ENCODE data around the gene PRICKLE3.

Gene PRICKLE3

DNA sequence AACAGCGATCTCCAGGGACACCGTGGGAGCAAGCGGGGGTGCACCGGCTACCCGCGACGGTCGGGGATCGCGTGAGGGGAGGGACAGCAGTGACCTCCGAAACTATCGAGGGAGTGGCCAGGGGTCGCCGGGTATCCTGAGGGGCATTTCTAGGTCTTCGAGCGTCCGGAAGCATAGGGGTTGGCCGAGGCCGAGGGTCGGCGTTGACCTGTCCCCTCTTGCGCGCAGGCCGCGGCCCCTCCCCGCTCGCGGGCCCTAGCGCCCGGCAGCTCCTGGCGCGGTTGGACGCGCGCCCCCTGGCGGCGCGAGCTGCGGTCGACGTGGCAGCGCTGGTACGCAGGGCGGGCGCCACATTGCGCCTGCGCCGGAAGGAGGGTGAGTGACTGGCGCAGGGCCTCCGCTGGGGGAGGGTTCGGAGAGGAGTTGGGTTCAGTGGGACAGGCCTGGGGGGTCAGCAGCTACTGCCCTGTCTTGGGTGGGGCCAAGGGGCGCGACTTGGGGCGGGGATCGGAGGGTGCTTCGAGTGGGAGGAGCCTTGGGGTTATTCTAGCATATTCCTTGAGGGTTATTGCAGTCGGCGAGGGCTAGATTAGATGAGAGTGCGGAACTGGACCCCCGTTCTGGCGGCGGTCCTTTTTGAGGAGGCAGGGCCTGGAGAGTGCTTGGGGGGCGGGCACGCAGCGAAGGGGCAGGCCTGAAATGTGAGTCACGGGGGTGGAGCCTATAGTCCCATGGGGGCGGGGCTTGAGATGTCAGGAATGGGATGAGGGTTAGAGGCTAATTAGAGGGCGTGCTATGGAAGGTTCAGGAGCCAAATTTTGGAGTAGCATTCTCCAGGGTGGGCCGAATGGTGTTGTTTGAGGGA lies 22.4 kb downstream of the PRICKLE3 start:
- H3K27ac ChIP-seq = peak overlapping the region; percentile 90
- DNase-seq = peak; percentile 64
- H3K4me3 ChIP-seq (ENCODE audit: low read depth, low read length) = peak overlapping the region; percentile 47
- TF ChIP-seq, protein P1, sequence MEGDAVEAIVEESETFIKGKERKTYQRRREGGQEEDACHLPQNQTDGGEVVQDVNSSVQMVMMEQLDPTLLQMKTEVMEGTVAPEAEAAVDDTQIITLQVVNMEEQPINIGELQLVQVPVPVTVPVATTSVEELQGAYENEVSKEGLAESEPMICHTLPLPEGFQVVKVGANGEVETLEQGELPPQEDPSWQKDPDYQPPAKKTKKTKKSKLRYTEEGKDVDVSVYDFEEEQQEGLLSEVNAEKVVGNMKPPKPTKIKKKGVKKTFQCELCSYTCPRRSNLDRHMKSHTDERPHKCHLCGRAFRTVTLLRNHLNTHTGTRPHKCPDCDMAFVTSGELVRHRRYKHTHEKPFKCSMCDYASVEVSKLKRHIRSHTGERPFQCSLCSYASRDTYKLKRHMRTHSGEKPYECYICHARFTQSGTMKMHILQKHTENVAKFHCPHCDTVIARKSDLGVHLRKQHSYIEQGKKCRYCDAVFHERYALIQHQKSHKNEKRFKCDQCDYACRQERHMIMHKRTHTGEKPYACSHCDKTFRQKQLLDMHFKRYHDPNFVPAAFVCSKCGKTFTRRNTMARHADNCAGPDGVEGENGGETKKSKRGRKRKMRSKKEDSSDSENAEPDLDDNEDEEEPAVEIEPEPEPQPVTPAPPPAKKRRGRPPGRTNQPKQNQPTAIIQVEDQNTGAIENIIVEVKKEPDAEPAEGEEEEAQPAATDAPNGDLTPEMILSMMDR (IDR thresholded peaks at IDR 0.05; ENCODE audit: low read depth, low read length, missing control alignments) = peak; percentile 33
- in situ Hi-C loops (cut with HindIII; ENCODE audit: low pct_ligation_motif_present, low sequenced_read_pairs) = no loop called here
- H3K36me3 ChIP-seq (replicated peaks) = no peaks in the 10 kb centered on the region
- H3K27me3 ChIP-seq (replicated peaks) = no peaks in the 10 kb centered on the region

DNA sequence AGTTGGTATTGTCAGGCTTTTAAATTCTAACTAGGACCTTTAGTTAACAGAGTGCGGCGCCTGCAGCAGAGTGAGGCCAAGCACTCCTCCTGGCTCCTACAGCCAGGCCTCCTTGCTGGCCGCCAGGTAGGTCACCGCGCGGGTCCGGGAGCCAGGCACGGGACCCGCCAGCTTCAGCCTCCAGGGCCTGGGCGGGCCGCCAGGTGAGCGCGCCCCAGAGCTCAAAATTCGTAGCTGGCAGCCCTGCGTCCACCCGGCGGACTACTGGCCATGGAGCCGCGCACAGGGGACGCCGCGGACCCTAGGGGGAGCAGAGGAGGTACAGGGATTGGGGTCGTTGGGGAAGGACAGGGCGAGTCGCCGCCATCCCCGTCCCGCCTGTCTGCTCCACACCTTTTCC lies 23.6 kb downstream of the PRICKLE3 start, which contains the start of gene MAGIX:
MAGIX (plus strand) TSS at position 139 of the 400 bp plus-strand sequence; CDS start at position 271, 132 bp downstream.
- Histone ChIP-seq H3K36me3 (replicated peaks) (no peaks in the 10 kb centered on the region), H3K27ac (peak within 1 kb of the TSS; percentile 90), H3K27me3 (replicated peaks) (no peaks in the 10 kb centered on the region), H3K4me3 (ENCODE audit: low read depth, low read length) (peak within 1 kb of the TSS; percentile 47)
- TF ChIP-seq, protein P1 (IDR thresholded peaks at IDR 0.05; ENCODE audit: low read depth, low read length, missing control alignments) = no peak
- in situ Hi-C loops (cut with HindIII; ENCODE audit: low pct_ligation_motif_present, low sequenced_read_pairs) = no loop called here
- DNase-seq = no peak

DNA sequence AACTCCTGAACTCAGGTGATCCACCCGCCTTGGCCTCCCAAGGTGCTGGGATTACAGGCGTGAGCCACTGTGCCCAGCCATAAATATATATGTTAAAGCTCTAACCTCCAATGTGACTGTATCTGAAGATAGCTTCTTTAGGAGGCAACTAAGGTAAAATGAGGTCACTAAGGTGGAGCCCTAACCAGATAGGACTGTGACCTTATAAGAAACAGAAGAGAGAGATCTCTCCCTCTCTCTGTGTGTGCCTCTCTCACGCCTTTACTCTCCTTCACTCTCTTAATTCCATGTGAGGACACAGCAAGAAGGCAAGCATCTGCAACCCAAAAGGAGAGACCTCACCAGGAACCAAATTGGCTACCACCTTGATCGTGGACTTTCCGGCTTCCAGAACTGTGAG lies 24.5 kb downstream of the PRICKLE3 start:
- Histone ChIP-seq H3K4me3 (ENCODE audit: low read depth, low read length) (no peak overlapping the region), H3K27ac (no peak overlapping the region), H3K27me3 (replicated peaks) (no peaks in the 10 kb centered on the region), H3K36me3 (replicated peaks) (no peaks in the 10 kb centered on the region)
- in situ Hi-C loops (cut with HindIII; ENCODE audit: low pct_ligation_motif_present, low sequenced_read_pairs) = no loop called here
- TF ChIP-seq, protein P1 (IDR thresholded peaks at IDR 0.05; ENCODE audit: low read depth, low read length, missing control alignments) = no peak
- DNase-seq = no peak

DNA sequence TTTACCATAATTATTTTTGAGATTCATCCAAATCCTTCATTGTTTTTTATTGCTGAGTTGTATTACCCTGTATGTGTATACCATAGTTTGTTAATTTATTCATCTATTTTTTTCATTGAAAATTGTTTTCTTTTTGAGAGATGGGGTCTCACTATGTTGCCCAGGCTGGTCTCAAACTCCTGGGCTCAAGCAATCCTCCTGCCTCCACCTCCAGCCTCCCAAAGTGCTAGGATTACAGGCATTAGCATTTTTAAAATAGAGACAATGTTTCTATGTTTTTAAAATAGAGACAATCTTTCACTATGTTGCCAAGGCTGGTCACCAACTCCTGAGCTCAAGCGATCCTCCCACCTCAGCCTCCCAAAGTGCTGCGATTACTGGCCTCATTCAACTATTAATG lies 25.3 kb downstream of the PRICKLE3 start:
- TF ChIP-seq, protein P1 (IDR thresholded peaks at IDR 0.05; ENCODE audit: low read depth, low read length, missing control alignments) = no peak
- Histone ChIP-seq H3K36me3 (replicated peaks) (no peaks in the 10 kb centered on the region), H3K27me3 (replicated peaks) (no peaks in the 10 kb centered on the region), H3K4me3 (ENCODE audit: low read depth, low read length) (no peak overlapping the region), H3K27ac (no peak overlapping the region)
- no peak for DNase-seq
- in situ Hi-C loops (cut with HindIII; ENCODE audit: low pct_ligation_motif_present, low sequenced_read_pairs) = no loop called here

DNA sequence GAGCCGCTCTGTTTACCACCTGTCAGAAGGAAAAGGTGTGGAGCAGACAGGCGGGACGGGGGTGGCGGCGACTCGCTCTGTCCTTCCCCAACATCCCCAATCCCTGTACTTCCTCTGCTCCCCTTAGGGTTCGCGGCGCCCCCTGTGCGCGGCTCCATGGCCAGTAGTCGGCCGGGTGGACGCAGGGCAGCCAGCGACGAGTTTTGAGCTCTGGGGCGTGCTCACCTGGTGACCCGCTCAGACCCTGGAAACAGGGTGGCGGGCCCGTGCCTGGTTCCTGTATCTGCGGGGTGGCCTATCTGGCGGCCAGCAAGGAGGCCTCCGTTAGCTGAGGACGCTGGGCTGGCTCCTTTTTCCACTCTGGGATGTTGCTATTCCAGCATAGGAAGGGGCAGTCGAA lies 29.0 kb downstream of the PRICKLE3 start:
- H3K27me3 ChIP-seq (replicated peaks) = no peaks in the 10 kb centered on the region
- H3K36me3 ChIP-seq (replicated peaks) = no peaks in the 10 kb centered on the region
- in situ Hi-C loops (cut with HindIII; ENCODE audit: low pct_ligation_motif_present, low sequenced_read_pairs) = no loop called here
- H3K4me3 ChIP-seq (ENCODE audit: low read depth, low read length) = no peak overlapping the region
- no peak overlapping the region for H3K27ac ChIP-seq
- DNase-seq = no peak
- TF ChIP-seq, protein P1 (IDR thresholded peaks at IDR 0.05; ENCODE audit: low read depth, low read length, missing control alignments) = no peak

Data from brain microvascular endothelial cell (primary cell).